Lower leg skin (tissue), 4 donors: ENCODE measurements around the gene MAN2A2. TPM values are rescaled to one million over a fixed set of nuclear protein-coding genes. Genes with fewer than 3 reads are reported as not detected.

Experiments used
- DNase-seq, 2 donors: peaks; one replicate each; pipeline ENCODE4 v3.0.0-alpha.2; 2019; ENCODE audit warnings: low spot score in 2 of 2
- H3K4me3 ChIP-seq: fragments of 200-600 bp; sonication (generic); 2 replicates; pipeline ENCODE4 v1.5.1; 2017; ENCODE audit warnings: mild to moderate bottlenecking, low read depth; ENCODE audit not compliant: poor library complexity, severe bottlenecking
- CTCF ChIP-seq, 3 donors: fragments of 450-650 bp; IDR thresholded peaks; one replicate each; pipeline ENCODE4 v1.5.1; 2016; ENCODE audit warnings: antibody characterized with exemption in 3 of 3, mild to moderate bottlenecking in 3 of 3, moderate library complexity in 2 of 3
- POLR2A ChIP-seq, 2 donors: fragments of 450-650 bp; IDR thresholded peaks; one replicate each; pipeline ENCODE4 v1.6.1; 2016 to 2017; ENCODE audit warnings: antibody characterized with exemption in 2 of 2, mild to moderate bottlenecking in 1 of 2, moderate library complexity in 1 of 2
- WGBS, 2 donors: methylation state at CpG; one replicate each; pipeline ENCODE4 v1.1.5; 2018; 5-methylcytosine and 5-hydroxymethylcytosine counted together
- intact Hi-C: fragments of 100-400 bp; cut with DNase I; formaldehyde crosslinking; loops from one replicate; pipeline ENCODE4 v1.15.0; 2023; ENCODE audit warnings: low total_unique reads
- total RNA-seq, 4 donors: library from RNA; depleted of rRNA; stranded (reverse); fragments of >200 nt; gene quantifications; one replicate each; pipeline ENCODE4 v1.1.0, GENCODE V29; 2016

The MAN2A2 gene
- total RNA-seq, 4 donors from 2014 or later, result 21.8 to 43.5 (median 27.4) TPM

DNA sequence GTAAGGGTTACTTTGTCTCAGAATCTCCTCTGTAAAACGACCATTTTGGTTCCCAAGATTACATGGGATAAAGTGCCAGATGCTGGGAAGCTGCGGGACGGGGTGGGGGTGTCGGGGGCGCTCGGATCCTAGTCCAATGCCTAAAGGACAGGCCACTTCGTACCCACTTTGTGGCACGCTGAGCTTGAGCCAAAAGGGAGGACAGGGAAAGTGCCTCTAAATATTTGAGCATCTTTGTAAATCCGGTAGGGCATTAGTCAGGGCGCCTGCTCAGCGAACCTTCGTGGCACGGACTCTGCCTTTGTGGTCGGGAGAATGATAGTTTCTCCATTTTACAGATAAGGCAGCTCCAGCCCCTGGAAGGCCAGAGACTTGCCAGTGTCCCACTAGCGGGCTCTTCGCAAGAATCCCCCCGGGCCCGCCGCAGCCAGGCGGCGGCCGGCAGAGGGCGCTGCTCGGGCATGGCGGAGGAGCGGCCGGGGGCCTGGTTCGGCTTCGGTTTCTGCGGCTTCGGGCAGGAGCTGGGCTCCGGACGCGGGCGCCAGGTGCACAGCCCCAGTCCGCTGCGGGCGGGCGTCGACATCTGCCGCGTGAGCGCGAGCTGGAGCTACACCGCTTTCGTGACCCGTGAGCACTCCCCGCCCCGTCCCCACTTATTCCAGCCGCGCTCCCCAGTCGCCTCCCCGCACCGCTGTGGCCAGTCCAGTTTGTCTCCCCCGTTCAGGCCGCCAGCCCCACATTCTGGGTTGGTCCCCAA lies 53.4 kb downstream of the MAN2A2 start:
- WGBS, 2 donors, result 6 to 7% methylated on average over 36 to 39 of the region's 56 CpGs
- H3K4me3 ChIP-seq, result peak overlapping the region; percentile 25
- TF ChIP-seq CTCF (IDR thresholded peaks at IDR 0.05) (peak in 1 of 3 donors; percentile 58), POLR2A (IDR thresholded peaks at IDR 0.05) (no peak)
- intact Hi-C loops, result loop anchor here (5.0 to 10.0 kb wide), 3 partner anchors 36 to 318 kb away; partner anchors contain the start of gene PRC1
- peak; percentile 49 to 96 for DNase-seq

DNA sequence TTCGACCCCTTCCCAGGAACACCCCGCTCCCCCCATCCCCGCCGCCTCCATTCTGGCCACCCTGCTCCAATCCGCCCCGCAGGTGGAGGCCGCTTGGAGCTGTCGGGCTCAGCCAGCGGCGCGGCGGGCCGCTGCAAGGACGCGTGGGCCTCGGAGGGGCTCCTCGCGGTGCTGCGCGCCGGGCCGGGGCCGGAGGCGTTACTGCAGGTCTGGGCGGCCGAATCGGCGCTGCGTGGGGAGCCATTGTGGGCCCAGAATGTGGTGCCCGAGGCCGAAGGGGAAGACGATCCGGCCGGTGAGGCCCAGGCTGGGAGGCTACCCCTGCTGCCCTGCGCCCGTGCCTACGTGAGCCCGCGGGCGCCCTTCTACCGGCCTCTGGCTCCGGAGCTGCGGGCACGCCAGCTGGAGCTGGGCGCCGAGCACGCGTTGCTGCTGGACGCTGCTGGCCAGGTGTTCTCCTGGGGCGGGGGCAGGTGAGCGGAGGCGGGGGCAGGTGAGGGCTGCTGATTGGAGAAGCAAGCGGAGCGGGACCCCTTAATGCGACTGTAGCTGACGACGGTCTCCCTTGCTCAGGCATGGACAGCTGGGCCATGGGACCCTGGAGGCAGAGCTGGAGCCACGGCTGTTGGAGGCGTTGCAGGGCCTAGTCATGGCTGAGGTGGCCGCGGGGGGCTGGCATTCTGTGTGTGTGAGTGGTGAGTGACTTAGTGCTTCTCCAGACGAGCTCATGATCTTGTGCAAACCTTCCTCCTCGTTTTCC lies 54.1 kb downstream of the MAN2A2 start:
- TF ChIP-seq POLR2A (IDR thresholded peaks at IDR 0.05) (no peak), CTCF (IDR thresholded peaks at IDR 0.05) (no peak)
- H3K4me3 ChIP-seq, result peak overlapping the region; percentile 25
- DNase-seq, result no peak
- intact Hi-C loops, result loop anchor here (5.0 to 10.0 kb wide), 3 partner anchors 35 to 318 kb away; partner anchors contain the start of gene PRC1
- WGBS, 2 donors, result 8 to 19% methylated on average over 33 to 51 of the region's 63 CpGs

DNA sequence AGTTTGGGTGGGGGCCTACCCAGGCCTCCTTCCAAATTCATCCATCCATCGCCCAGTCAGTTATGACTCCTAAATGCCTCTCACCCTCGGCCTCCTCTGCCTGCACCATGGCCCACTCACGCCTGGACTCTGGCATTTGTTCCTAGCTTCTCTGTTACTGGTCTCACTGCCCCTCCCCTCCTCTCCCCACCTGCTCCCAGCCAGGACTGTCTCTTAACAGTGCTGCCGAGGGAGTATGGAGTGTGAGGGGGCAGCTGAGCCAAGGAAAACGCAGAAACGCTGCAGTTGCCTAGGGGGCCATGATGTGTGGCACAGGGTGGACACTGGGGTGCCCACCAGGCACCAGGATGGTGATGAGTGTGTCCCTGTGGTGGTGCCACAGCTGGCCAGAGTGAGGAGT lies 54.7 kb downstream of the MAN2A2 start:
- WGBS, 2 donors, result 70 to 71% methylated on average over 6 of the region's 6 CpGs
- TF ChIP-seq CTCF (IDR thresholded peaks at IDR 0.05) (no peak), POLR2A (IDR thresholded peaks at IDR 0.05) (no peak)
- intact Hi-C loops, result loop anchor here (5.0 to 10.0 kb wide), 3 partner anchors 35 to 317 kb away; partner anchors contain the start of gene PRC1
- no peak overlapping the region for H3K4me3 ChIP-seq
- DNase-seq, result no peak

- intact Hi-C loops, result loop anchor here (5.0 to 10.0 kb wide), 3 partner anchors 33 to 316 kb away; partner anchors contain the start of gene PRC1
- TF ChIP-seq CTCF (IDR thresholded peaks at IDR 0.05), result no peak
- TF ChIP-seq POLR2A (IDR thresholded peaks at IDR 0.05), result no peak
- H3K4me3 ChIP-seq, result no peak overlapping the region
- WGBS, 2 donors, result 69 to 73% methylated on average over 8 of the region's 8 CpGs
- no peak for DNase-seq
Measured at GRCh38 chr15:90959028-90959595, 56.0 kb downstream of the MAN2A2 start.

DNA sequence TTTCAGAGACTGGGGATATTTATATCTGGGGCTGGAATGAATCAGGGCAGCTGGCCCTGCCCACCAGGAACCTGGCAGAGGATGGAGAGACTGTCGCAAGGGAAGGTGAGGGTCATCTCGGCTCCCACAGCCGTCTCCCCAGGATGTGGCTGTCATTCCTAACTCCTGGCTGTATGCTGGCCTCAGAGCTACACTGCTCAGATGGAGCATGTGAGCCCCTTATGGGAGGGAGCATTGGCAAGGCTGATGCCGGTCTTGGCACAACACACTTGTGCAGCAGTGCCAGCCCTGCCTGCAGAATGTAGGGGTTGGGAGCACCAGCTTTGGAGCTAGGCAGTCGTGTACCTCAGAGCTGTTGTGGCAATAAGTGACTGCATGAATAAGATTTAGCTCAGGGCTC lies 56.8 kb downstream of the MAN2A2 start:
- 20 to 28% methylated on average over 4 to 5 of the region's 5 CpGs for WGBS, 2 donors
- TF ChIP-seq CTCF (IDR thresholded peaks at IDR 0.05) (no peak), POLR2A (IDR thresholded peaks at IDR 0.05) (no peak)
- intact Hi-C loops, result loop anchor here (5.0 to 10.0 kb wide), 3 partner anchors 32 to 315 kb away; partner anchors contain the start of gene PRC1
- no peak for DNase-seq
- H3K4me3 ChIP-seq, result no peak overlapping the region
